NCI-H345 treated with DMSO at 0.1 percent for 48 hours (cell line): Measurements from ENCODE around the gene MAP2K2.
"Not testable (repeated sequence)": the region's sequence is repeated elsewhere in the genome, so short reads cannot be mapped to it uniquely, and the experiment has no call there.

Experiments used
- DNase-seq: peaks from one replicate; lab custom pipeline; 2025; ENCODE audit not compliant: unreplicated experiment; lab: John Stamatoyannopoulos, UW

Gene MAP2K2

GRCh38 chr19:4123615-4124568 lies at the start of gene MAP2K2:
Gene MAP2K2, minus strand, starts transcription at chr19:4124122. Its CDS starts 247 bp downstream, at chr19:4123875.
- peak; percentile 80 for DNase-seq

DNA sequence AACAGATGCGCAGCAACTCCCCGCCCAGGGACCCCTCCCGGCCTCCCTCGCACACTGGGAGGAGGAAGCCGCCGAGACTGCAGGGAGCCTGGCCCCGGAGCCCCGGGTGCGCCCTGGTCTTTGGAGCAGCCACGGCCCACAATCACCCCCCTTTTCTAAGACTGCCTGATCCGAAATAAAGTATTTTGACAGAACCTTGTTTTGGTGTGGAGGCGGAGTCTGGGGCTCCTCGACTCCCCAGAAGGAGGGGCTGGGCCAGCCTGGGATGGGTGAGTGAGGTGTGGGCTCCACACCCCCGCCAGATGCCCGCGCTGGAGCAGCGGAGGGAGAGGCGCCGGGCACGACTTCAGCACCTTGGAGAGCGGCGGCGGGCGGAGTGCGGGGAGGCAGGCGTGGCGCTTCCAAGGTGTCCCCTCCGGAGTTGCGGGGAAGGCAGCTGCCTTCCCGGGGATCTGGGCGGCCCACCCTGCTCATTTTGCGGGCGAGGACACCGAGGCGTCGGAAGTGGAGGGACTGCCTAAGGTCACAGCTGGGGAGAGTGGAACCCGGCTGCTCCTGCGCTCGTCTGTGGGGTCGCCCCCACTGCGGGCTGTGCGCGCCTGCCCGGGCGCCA lies 49.0 kb upstream of the MAP2K2 start:
- no peak for DNase-seq

- no peak for DNase-seq
Observed at GRCh38 chr19:4171676-4172075, 47.8 kb upstream of the MAP2K2 start.

GRCh38 chr19:4164262-4164661 lies 40.3 kb upstream of the MAP2K2 start:
- DNase-seq, result no peak

DNA sequence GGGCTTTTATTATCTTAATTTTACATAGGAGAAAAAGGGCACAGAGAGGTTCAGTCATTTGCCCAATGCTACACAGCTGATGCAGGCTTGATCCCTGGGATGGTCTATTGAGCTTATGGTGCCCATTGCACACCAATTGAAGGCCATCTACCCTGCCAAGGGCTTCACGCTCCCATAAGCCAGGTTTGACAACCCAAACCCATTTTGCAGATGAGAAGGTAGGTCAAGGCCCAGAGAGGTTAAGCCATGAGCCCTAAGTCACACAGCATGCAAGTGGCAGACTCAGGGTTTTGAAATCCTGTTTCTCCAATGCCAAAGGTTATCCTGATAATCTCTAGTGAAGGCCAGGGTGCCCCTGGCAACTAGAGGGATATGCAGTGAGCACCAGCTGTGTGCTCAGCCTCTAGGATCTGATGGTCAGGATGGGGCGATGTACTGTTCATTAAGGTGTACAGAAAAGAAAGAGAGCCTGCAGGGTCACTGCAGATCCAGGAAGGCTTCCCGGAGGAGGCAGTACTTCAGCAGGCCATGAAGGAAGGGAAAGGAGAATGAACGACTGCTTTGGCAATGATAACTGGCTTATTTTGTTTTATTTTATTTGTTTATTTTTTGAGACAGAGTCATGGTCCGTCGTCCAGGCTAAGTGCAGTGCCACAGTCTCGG lies 37.6 kb upstream of the MAP2K2 start:
- no peak for DNase-seq

GRCh38 chr19:4157971-4158370 lies 34.0 kb upstream of the MAP2K2 start:
- DNase-seq, result not testable (repeated sequence)

DNA sequence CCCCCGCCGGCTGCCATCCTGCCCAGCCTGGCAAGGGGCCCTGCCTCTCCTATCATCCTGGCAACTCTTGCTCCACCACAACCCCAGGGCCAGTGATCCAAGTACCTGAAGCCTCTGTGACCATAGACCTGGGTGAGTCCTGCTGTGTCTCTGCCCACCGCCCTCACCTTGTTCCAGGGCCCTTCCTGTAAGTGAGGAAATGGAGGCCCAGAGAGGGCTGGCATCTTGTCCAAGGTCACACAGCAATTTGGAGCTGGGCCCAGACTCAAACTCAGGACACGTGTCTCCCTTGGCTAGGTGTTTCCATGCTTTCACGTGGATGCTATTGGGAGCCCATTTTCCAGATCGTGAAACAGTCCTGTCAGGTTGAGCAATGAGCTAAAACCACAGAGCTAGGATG lies 33.2 kb upstream of the MAP2K2 start:
- no peak for DNase-seq

DNA sequence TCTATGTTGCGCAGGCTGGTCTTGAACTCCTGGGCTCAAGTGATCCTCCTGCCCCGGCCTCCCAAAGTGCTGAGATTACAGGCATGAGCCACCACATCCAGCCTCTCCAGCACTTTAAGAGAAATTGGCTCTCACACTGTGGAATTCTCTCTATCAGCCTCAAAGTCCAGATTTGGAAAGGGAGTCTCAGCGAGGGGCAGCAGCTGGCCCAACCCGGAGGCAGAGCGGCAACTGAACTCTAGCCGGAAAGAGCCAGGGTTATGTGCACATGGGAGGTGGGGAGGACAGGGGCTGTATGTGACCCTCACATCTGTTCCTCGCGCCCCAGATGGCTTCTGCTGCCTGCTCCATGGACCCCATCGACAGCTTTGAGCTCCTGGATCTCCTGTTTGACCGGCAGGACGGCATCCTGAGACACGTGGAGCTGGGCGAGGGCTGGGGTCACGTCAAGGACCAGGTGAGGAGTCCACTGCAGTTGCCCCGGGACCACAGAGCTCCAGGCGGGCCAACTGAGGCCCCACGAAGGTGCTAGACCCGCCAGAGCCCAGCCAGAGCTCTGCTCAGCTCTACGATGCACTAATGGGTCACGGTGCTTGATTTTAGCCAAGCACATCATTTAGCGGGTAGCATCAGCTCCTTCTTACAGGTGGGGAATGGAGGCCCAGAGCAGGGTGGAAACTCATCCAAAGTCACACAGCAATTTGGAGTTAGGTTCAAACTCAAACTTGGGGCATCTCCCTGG lies 30.8 kb upstream of the MAP2K2 start:
- DNase-seq, result no peak

- no peak for DNase-seq
Observed at GRCh38 chr19:4152241-4152998, 28.5 kb upstream of the MAP2K2 start.

- DNase-seq, result no peak
Observed at GRCh38 chr19:4151623-4152022, 27.7 kb upstream of the MAP2K2 start.

DNA sequence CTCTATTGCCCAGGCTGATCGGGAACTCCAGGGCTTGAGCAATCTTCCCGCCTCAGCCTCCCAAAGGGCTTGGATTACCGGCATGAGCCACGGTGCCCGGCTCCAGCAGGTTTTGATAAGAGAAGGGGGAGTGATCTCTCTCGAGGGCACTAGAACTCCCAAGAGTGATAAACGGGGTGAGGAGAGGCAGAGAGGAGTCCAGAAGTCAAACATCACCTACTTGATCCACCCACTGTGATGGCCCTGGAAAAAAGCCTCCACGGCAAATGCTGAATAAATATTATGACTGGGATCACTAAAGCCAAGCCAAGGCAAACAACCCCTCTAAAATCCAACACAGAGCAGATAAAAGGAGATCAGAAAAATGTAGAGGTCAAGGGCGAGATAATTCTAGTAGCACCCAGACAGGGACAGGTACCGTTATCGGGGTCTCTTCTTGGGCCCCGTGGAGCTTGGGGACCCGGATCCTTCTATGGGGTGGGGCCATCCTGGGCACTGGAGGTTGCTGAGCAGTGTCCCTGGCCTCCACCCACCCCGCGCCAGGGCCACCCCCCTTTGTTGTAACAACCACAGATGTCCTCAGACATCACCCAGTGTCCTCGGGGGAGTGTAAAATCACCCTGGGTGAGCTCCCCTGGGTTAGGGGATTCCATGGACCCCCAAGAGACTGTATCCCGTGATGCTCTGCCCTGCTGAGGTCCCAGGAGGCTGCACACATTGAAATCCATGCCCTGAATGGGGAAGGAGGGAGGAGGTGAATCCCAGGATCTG lies 25.8 kb upstream of the MAP2K2 start:
- no peak for DNase-seq

DNA sequence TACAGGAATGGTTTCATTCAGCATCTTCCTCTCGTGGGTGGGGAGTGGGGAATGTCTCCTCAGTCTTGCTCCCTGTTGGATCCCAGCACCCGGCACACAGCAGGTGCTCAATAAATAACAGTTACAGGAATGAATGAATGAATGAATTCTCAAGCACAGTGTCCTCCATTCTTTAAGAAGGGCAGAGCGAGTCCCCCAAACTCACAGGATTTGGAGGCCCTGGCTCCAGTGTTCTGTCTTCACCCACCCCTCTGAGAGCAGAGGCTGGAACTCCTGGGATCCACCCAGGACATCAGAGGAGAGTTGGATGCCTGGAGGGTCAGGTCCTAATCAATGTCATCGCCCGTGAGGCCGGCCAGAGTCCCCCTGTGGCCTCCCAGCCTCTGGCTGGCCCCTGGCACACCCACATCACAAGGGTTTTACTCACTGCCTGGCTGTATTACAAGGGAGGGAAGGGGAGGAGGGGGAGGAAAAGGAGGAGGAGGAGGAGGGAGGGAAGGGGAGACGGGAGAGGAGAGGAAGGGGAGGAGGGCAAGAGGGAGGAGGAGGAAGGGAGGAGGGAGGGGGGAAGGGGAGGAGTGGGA lies 20.8 kb upstream of the MAP2K2 start:
- DNase-seq, result no peak

- not testable (repeated sequence) for DNase-seq
Observed at GRCh38 chr19:4142916-4143315, 19.0 kb upstream of the MAP2K2 start.

GRCh38 chr19:4140237-4140711 lies 16.4 kb upstream of the MAP2K2 start:
- DNase-seq, result peak; percentile 36

DNA sequence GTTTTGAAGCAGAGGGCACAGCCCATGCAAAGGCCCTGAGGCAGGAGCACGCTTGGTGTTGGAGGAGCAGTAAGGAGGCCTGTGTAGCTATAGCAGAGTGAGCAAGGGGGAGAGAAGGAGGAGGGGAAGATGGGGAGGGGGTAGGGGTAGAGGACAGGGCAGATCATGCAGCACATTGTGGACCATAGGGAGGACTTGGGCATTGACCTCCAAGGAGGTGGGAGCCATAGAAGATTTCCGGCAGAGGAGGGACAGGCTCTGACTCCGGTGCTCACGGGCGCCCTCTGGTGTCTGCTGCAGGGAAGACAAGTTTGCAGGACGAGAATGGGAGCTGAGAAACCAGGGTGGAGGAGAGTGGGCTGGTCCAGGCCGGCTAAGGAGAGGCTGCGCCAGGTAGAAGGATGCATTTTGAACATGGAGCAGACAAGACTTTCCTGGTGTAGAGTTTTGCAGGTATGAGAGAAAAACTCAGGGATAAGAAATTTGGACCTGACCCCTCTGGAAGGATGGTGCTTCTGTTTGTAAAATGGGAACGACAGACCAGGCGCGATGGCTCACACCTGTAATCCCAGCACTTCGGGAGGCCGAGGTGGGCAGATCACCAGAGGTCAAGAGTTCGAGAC lies 15.8 kb upstream of the MAP2K2 start:
- DNase-seq, result peak; percentile 42

GRCh38 chr19:4138445-4138844 lies 14.5 kb upstream of the MAP2K2 start:
- DNase-seq, result no peak

DNA sequence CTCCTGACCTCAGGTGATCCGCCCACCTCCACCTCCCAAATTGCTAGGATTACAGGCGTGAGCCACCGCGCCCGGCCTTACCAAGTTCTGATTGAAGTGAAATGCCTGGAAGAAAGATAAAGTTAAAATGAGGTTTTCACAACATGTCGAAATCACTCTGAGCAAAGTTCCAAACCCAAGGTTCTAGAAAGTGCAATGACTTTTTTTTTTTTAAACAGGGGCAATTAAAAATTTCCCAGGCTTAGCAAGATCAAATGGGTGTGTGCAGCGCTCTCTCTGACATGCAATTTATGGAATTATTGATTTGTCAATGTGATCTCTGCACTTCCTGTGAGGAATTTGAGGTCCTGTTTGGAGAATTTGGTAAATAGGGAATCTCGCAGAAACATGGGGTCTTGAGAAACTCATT lies 12.8 kb upstream of the MAP2K2 start:
- no peak for DNase-seq

- not testable (repeated sequence) for DNase-seq
Observed at GRCh38 chr19:4135386-4135785, 11.5 kb upstream of the MAP2K2 start.

GRCh38 chr19:4134351-4134750 lies 10.4 kb upstream of the MAP2K2 start:
- no peak for DNase-seq
